Measurements from ENCODE around the gene TSPEAR.

- TF ChIP-seq, protein P1, sequence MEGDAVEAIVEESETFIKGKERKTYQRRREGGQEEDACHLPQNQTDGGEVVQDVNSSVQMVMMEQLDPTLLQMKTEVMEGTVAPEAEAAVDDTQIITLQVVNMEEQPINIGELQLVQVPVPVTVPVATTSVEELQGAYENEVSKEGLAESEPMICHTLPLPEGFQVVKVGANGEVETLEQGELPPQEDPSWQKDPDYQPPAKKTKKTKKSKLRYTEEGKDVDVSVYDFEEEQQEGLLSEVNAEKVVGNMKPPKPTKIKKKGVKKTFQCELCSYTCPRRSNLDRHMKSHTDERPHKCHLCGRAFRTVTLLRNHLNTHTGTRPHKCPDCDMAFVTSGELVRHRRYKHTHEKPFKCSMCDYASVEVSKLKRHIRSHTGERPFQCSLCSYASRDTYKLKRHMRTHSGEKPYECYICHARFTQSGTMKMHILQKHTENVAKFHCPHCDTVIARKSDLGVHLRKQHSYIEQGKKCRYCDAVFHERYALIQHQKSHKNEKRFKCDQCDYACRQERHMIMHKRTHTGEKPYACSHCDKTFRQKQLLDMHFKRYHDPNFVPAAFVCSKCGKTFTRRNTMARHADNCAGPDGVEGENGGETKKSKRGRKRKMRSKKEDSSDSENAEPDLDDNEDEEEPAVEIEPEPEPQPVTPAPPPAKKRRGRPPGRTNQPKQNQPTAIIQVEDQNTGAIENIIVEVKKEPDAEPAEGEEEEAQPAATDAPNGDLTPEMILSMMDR (conservative IDR thresholded peaks at IDR 0.05; ENCODE audit: low read length), result no peak
- no peak for TF ChIP-seq EZH2phosphoT487 (IDR thresholded peaks at IDR 0.05; ENCODE audit: borderline replicate concordance, low read depth, low read length)
These were observed 173.2 kb downstream of the TSPEAR start for GRCh38 chr21:44537930-44538911.

All from OCI-LY7 (cell line).